Ovary (tissue), 3 donors: ENCODE data around the gene AOPEP.

Source experiments
- CTCF ChIP-seq, 3 donors: fragments of 450-650 bp in 2 of 3; fragments of 200-600 bp in 1 of 3; IDR thresholded peaks; one replicate each; pipeline versions ENCODE4 v1.5.1 to v1.8.0; 2016 to 2022; ENCODE audit warnings: antibody characterized with exemption in 3 of 3, mild to moderate bottlenecking in 1 of 3
- POLR2A ChIP-seq: fragments of 450-650 bp; IDR thresholded peaks from one replicate; pipeline ENCODE4 v1.6.1; 2017; ENCODE audit warnings: antibody characterized with exemption, mild to moderate bottlenecking, moderate library complexity
- donor health status: DM: no; HTN: no; CAD: no.

GRCh38 chr9:94926431-94926800 is 199.9 kb downstream of the AOPEP start:
- TF ChIP-seq CTCF (IDR thresholded peaks at IDR 0.05), result no peak
- no peak for TF ChIP-seq POLR2A
